NCI-H1417 (cell line): Measurements from ENCODE around the gene TACO1.

Experiments
- DNase-seq, 3 experiments: peaks; one replicate each; lab custom pipeline; 2025; lab: John Stamatoyannopoulos, UW

Gene TACO1

GRCh38 chr17:63640038-63640437 lies 39.3 kb downstream of the TACO1 start:
- DNase-seq = no peak

- DNase-seq = no peak
These were observed 41.2 kb downstream of the TACO1 start for GRCh38 chr17:63641692-63642448.

- no peak for DNase-seq
These were observed 44.2 kb downstream of the TACO1 start for GRCh38 chr17:63644846-63645245.

- no peak for DNase-seq
These were observed 45.2 kb downstream of the TACO1 start for GRCh38 chr17:63645775-63646487.

- DNase-seq = no peak
These were observed 45.8 kb downstream of the TACO1 start for GRCh38 chr17:63646488-63646806.

GRCh38 chr17:63647065-63647725 lies 46.5 kb downstream of the TACO1 start:
- no peak for DNase-seq

GRCh38 chr17:63647936-63648335 lies 47.2 kb downstream of the TACO1 start:
- no peak for DNase-seq

- no peak for DNase-seq
These were observed 49.1 kb downstream of the TACO1 start for GRCh38 chr17:63649813-63650212.

- DNase-seq = no peak
These were observed 51.4 kb downstream of the TACO1 start for GRCh38 chr17:63652106-63652505.

- no peak for DNase-seq
These were observed 52.4 kb downstream of the TACO1 start for GRCh38 chr17:63653050-63653449.

GRCh38 chr17:63657786-63658185 lies 57.1 kb downstream of the TACO1 start:
- no peak for DNase-seq
